HG02885 (cell line): Measurements from ENCODE around the gene SLC19A1.

ENCODE experiments used
- ATAC-seq: cut with Tn5 transposase; IDR thresholded peaks from one replicate; pipeline ENCODE4 v1.9.1; 2021; ENCODE audit warnings: mild to moderate bottlenecking; ENCODE audit not compliant: unreplicated experiment, poor library complexity

SLC19A1 gene

GRCh38 chr21:45449658-45450422, 92.4 kb downstream of the SLC19A1 start:
- no peak for ATAC-seq

- no peak for ATAC-seq
Measured at GRCh38 chr21:45448810-45449657, 93.2 kb downstream of the SLC19A1 start.

- no peak for ATAC-seq
Measured at GRCh38 chr21:45448283-45448809, 93.9 kb downstream of the SLC19A1 start.
